ENCODE data around the gene CCDC182.
A peak's percentile ranks its signal among the peaks of the same experiment; 100 is the strongest.

Gene CCDC182

GRCh38 chr17:57755480-57756070 is 10.5 kb upstream of the CCDC182 start:
- DNase-seq, result no peak

GRCh38 chr17:57752031-57752905 is 7.2 kb upstream of the CCDC182 start:
- no peak for DNase-seq

GRCh38 chr17:57751348-57751971 is 6.4 kb upstream of the CCDC182 start:
- no peak for DNase-seq

- DNase-seq, result no peak
Observed at GRCh38 chr17:57750895-57751294, 5.8 kb upstream of the CCDC182 start.

GRCh38 chr17:57750109-57750871 is 5.2 kb upstream of the CCDC182 start:
- DNase-seq, result no peak

- no peak for DNase-seq
Observed at GRCh38 chr17:57749701-57750100, 4.6 kb upstream of the CCDC182 start.

GRCh38 chr17:57747221-57748017 is 2.3 kb upstream of the CCDC182 start:
- peak; percentile 20 for DNase-seq

- no peak for DNase-seq
Observed at GRCh38 chr17:57746221-57746620, 1.1 kb upstream of the CCDC182 start.

- no peak for DNase-seq
Observed at GRCh38 chr17:57744195-57745170, 616 bp downstream of the CCDC182 start.

- DNase-seq, result no peak
Observed at GRCh38 chr17:57740235-57740528, 4.9 kb downstream of the CCDC182 start.

- DNase-seq, result no peak
Observed at GRCh38 chr17:57739402-57740234, 5.5 kb downstream of the CCDC182 start.

GRCh38 chr17:57737450-57737849 is 7.6 kb downstream of the CCDC182 start:
- DNase-seq, result no peak

- DNase-seq, result no peak
Observed at GRCh38 chr17:57735707-57736106, 9.4 kb downstream of the CCDC182 start.

GRCh38 chr17:57735230-57735629 is 9.9 kb downstream of the CCDC182 start:
- DNase-seq, result no peak

GRCh38 chr17:57733085-57733484 is 12.0 kb downstream of the CCDC182 start:
- DNase-seq, result no peak

GRCh38 chr17:57732062-57732461 is 13.0 kb downstream of the CCDC182 start:
- DNase-seq, result no peak

- no peak for DNase-seq
Observed at GRCh38 chr17:57730026-57730701, 14.9 kb downstream of the CCDC182 start.

GRCh38 chr17:57727630-57728175 is 17.4 kb downstream of the CCDC182 start:
- no peak for DNase-seq

- DNase-seq, result no peak
Observed at GRCh38 chr17:57726838-57727237, 18.3 kb downstream of the CCDC182 start.

Data from activated CD4-positive, alpha-beta T cell treated with anti-CD3 and anti-CD28 coated beads, Interleukin-2, amount 50 U/mL, for 1 hour (primary cell).